IPS-NIHi7 (cell line): ENCODE measurements around the gene LAMP5.

Experiments used
- DNase-seq: peaks from one replicate; pipeline ENCODE4 v3.0.0; 2012; ENCODE audit warnings: mixed read lengths; ENCODE audit errors: extremely low spot score

The LAMP5 gene, protein sequence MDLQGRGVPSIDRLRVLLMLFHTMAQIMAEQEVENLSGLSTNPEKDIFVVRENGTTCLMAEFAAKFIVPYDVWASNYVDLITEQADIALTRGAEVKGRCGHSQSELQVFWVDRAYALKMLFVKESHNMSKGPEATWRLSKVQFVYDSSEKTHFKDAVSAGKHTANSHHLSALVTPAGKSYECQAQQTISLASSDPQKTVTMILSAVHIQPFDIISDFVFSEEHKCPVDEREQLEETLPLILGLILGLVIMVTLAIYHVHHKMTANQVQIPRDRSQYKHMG

DNA sequence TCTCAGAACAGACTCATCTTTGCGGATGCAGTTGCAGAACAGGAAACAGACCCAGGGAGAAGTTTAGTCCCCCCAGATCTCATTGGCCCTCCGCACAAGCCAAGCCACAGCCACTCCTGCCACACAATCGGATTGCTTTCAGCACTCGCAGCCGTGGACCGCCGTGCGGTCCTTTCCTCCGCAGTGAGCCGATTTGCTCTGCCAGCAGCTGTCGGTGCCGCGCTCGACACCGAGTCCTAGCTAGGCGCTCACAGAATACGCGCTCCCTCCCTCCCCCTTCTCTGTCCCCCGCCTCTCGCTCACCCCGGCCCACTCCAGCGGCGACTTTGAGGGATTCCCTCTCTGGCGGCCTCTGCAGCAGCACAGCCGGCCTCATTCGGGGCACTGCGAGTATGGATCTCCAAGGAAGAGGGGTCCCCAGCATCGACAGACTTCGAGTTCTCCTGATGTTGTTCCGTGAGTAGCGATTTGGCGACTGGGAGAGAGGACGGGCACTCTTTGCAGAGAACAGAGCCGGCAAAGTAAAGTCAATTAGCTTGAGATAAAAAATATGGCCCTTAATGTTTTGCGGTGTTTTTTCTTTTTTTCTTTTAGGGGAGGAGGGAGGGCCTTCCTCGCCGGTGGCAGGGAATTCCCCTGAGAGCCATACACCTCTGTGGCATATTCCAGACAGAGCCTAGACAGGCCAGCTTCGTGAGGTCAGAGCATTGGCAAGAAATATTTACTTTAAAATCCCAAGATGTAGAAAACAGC is at the start of gene LAMP5:
Gene LAMP5, plus strand, starts transcription at position 130 of the 753 bp plus-strand sequence. Its CDS starts 263 bp downstream, at position 393.
- DNase-seq, result peak; percentile 71

DNA sequence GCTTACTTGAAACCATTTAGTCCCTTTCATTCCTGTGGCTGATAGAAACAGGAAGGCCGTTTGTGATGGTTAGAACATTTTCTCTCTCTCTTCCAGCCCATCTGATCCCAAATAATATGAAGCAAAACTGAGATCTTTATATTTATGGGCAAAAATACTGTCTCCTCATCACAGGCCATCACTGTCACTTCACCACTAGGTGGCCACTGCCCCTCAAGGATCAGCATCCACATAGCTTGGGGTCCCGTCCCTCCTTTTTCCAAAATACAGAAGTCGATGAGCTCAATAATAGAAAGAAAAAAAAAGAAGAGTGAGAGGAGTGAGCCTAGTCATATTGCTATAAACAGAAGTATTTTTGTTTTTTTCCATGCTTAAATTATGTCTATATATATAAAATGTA is 46.4 kb upstream of the LAMP5 start:
- DNase-seq, result peak; percentile 67

DNA sequence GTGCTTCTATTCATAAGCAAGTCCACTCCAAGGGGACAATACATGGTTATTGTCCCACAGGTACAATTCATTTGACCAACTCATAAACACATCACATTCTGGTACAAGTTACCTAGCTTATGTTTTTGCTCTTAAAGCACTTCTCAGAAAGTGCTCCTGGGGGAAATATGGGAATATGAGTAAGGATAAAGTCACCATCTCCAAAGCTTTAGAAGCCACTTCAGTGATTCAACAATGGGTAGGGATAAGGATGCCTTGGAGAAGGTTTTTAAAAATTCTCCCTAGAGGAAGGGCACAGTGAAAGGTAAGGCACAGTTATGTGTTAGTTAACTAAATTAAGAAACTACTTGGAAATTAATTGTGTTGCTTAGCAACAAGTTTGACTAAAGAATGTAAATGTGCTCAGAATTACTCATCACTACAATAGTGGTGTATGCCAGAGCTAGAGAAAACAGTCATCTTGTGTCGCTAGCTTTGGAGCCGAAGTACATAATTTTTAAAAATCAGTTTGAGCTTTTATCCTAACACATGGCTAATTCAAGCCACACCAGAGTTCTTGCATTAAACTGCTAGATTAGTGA is 39.5 kb upstream of the LAMP5 start:
- no peak for DNase-seq

DNA sequence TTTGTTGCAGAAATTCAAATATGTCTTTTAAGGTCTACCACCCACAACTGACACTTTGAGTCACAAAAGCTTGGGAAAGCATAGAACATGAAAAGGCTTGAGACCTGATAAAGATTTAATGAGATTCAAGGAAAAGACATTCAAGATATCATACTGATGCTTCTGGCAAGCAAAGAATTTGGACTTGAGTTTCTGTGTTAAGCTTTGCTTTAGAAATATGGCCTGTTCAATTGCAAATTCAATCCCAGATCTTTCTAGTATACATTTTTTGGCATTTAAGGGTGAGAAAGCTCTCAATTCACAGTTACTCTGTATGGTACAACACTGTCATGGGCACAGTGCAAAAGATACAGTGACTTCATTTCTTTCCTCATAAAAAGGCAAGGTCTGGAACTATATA is 38.9 kb upstream of the LAMP5 start:
- no peak for DNase-seq

DNA sequence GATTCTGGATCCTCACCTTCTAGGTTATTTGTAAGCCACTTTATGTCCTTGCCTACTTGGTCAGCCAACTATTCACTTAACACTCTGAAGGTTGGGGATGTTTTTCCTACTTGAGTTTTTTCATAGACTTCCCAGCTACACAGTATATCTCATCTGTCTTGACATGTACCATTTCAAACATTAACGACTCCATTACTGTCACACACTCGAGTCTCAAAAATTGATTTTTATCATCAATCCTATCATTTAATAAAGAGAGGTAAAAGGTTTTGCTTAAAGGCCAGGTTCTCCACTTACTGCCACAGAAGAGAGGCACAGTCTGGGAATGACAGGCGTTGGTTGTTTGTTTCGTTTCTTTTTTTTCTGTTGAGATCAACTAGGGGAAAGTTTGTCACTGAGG is 38.2 kb upstream of the LAMP5 start:
- DNase-seq, result no peak

DNA sequence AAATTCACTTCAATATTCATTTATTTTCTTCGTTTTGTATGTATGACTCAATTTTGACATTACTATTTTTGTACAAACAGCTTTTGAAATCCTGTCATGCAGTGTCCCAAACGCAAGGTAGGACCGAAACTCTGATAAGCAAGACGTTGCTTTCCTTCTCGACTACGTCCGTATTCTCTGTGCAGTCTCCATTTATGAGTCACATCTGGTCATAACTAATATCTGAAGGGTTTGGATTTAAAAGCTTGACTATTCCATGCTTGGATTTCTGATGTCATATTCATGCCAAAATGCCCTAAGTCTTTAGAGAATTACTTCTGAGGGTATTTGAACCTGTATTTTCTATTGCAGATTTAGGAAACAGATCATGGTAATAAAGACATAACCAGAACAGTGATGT is 37.8 kb upstream of the LAMP5 start:
- no peak for DNase-seq

DNA sequence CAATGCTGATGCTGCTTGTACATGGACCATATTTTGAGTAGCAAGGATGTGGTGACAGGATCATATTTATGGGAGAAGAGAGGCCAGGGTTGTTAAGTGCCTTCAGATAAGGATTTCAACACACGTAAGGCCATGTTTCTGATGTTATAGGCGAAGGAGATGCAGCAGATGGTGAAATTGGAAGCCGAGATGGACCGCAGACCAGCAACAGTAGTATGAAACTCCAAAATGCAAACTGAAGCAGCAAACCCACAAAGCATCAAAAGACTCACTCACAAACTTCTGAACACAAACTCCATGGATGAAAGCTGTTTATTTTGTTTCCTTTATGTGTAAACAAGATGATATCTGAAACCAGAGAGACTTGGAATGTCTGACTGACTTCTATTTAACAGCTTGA is 35.6 kb upstream of the LAMP5 start:
- DNase-seq, result no peak

DNA sequence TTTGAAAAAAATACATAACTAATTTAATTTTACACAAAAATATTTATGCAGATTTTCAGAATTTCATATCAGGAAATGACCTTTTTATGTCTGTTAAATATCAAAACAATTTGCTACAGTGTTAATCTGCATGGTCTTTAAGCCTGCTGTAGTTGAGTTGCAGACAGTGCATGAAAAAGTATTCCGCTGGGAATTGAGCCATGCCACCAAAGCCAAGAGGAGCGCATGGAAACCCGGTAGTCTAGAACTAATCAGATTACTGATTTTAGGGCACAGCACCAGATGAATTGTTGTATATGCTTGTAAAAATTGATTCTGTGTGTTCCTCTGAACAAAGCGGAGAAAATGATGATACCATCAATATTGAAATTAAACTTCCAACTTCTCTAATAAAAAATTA is 34.3 kb upstream of the LAMP5 start:
- no peak for DNase-seq

DNA sequence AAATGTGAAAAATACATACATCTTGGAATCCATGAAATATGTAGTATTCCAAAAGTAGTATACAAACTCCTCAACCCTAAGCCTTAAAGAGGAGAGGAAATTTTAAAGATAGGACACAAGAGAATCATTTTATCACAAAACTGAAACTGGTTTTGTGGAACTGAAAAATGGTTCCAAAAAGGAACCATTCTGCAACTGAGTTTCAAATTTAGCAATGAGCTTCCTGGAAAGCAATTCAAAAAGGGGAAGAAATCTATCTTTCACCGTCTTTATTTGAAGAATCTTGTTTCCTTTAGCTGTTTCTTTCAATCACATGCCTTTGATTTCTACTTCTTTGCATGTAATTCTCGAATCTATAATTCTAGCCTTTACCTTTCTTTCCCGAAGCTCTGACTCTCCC is 32.2 kb upstream of the LAMP5 start:
- no peak for DNase-seq

DNA sequence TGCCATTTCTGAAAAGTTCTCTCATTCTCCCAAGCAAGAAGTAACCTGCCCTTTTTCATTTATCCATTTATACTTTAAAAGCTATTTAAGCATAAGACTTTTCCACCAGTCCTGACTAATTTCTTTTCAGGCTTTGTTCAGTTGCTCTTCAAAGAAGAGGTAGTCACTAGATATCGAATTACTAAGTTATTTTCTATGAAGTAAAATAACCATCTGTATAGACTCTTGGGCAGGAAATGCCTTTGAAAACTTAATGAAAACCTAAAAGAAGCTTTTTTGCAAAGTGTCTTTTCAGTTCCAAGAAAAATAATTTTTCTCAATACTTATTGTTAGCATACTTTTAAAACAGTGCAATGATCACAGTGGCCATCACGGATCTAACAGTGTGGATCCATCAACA is 31.3 kb upstream of the LAMP5 start:
- no peak for DNase-seq

DNA sequence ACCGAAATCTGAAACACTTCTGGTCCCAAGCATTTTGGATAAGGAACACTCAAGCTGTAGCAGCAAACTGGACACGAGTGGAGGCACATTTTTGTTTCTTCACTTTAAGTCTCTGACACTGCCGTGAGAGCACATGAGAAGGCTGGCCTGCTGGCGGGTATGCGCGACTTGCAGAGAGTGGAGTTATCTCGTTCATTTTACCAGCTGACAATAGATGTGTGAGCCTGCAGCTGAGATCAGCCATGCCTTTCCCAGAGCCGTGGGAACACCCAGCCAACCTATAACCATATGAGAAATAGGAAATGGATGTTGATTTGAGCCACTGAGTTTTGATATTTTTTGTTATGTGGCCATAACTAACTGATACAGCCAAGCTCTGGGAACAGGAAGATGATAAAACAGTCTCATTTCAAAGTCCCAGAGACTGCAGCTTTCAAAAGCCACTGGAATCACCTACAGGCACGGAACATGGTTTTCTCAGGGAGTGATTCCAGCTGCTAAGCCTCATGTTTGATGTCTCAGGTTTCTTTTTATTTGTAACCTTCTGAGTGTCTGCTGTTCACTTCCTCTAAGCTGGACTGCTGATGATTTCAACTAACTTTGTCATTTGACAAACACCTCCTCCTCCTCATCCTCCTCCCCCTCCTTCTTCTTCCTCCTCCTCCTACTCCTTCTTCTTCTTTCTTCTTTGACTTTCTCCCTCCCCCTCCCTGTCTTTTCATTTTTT is 28.6 kb upstream of the LAMP5 start:
- DNase-seq, result no peak

DNA sequence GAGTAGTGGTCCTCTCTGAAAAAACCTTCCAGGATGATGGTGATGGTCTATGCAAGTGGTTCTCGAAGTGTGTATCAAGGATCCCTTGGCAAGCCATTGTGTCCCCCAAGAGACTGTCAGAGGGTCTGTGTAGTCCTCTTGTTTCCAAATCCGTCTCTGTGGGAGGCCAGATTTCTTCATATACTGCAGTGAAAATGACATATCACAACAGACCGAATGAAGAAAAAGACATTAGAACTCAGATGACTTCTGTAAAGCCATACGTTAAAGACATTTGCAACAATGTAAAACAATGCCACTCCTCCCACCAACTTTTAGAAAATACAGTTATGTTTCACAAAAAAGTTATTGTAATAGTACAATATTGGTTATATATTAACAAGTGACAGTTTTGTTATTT is 27.2 kb upstream of the LAMP5 start:
- no peak for DNase-seq

DNA sequence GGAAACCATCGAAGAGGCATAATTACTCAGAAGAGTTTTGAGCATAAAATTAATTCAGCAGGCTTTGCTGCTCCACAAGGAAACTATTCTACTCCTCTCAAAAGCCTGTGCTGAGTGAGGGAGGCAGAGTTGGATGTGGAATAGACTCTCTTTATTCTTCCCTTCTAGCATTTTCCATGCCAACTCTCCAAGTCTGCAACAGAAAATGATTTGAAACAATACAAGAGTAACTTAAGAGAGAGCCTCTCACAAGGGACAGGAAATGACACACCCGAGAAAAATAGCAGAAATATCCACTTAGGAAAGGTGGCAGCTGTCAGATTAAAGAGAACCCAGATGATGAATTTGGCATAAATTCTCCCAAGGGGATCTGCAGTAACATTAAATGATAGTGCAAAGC is 26.3 kb upstream of the LAMP5 start:
- DNase-seq, result no peak

DNA sequence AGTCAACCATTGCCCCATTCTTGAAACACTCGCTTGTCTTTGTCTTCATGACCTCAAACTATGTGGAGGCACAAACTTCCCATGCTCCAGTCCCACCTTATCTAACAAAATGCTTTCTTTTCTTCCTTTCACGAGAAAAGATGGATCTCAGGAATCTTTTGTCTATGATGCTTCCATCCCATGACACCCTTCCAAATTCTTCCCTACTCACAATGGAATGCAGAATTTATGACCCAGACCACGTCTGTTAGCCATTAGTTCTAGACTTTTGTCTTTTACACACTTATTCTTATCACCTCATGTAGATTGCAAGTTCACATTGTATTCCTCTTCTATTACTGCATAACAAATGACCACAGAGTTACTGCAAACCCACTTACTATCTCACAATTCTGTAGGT is 24.2 kb upstream of the LAMP5 start:
- no peak for DNase-seq

DNA sequence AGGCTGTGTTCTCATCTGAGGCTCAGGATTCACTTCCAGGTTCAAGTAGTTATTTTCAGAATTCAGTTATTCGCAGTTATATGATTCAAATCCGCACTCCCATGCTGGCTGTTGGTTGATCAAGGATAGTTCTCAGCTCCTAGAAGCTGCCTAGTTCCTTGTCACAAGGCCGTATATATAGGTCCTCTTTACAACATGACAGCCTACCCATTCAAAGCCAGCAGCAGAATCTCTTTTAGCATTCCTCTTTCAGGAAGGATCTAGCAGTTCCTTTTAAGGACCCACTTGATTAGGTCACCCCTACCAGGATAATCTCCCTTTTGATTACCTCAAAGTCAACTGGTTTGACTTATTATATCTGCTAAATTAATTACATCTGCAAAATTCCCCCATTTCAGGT is 23.8 kb upstream of the LAMP5 start:
- DNase-seq, result no peak

DNA sequence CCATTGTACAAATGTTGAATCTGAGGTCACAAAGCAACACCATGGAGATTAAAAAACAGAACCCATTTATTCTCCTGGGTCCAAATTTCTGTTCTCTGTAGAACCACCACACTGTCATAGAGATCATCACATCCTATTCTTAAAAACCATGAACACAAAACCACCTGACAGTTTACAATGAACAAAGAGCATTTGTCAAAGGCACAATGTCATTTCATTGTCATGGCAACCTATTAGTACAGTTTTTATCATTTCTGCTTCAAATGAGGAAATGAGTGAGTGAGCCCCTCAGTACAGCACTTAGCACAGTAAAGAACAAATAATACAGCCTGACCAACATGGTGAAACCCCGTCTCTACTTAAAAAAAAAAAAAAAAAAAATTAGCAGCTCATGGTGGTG is 23.1 kb upstream of the LAMP5 start:
- DNase-seq, result no peak

DNA sequence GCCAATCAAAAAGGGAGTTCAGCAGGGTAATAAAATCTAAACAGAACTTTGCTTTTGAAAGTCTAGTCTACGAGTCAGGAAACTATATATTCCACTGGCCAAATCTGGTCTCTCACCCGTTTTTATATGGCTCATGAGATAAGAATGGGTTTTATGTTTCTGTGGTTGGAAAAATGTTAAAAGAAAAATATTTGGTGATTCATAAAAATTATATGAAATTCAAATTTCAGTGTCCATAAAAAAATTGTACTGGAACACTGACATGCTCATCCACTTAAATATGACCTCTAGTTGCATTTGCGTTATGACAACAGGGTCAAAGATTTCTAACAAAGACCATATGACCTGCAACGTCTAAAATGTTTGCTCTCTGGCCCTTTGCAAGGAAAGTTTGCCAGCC is 22.3 kb upstream of the LAMP5 start:
- no peak for DNase-seq

DNA sequence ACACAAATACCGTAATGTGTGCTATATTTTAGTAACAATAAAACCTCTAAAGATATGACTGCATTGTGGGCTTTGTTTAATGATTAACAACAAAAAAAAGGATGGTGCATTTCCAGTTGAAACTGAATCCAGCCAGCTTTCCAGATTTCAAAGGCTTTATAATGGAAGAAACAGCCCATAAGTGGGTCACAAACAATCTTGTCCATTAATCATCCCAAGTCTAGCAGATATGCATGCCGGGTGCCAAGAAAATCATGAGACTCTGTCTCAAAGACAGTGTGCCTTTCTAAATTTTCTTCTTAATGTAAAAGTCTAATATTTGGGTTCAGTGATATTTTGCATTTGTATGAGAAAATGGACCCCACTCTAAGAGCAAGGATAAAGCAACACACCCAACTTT is 20.6 kb upstream of the LAMP5 start:
- DNase-seq, result no peak

DNA sequence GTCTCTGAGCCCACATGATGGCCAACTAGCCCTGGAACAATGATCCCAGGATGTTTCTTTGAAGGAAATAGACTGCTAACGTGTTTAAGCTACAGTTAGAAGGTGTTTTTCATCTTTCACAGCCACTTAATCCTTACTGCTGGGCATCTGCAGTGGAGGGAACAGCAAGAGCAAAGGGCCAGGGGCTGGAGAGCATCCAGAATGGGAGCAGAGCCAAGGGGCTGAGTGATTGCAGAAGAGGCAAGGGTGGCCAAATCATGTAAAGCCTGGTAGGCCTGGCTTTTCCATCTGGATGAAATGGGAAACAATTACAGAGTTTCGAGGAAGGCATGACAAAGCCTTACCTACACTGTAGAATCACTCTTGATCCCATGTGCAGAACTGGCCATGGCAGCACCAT is 18.7 kb upstream of the LAMP5 start:
- no peak for DNase-seq

DNA sequence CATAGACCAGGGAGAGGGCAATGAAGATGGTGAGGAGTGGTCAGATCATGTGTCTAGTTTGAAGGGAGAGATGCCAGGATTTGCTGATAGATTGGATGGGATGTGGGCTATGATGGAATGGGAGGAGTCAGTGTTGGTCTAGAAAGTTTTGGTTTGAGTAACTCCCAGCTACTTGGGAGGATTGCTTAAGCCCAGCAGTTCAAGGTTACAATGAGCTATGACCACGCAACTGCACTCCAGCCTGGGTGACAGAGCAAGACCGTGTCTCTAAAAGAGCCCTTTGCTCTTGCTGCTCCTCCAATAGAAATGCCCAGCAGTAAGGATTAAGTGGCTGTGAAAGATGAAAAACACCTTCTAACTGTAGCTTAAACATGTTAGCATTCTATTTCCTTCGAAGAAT is 18.2 kb upstream of the LAMP5 start:
- no peak for DNase-seq

DNA sequence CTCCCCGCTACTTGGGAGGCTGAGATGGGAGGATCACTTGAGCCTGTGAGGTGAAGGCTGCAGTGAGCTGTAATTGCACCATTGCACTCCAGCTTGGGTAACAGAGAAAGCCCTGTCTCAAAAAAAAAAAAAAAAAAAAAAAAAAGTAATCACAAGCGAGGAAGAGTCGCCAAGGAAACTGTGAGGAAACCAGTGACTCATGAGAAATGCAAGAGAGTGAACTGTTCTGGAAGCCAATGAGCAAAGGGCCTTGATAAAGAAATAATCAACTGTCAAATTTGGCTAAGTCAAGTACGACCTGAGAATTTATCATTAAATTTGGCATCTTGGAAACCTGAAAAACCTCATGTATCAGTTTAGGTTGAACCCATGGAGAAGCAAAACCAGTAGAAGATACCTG is 16.1 kb upstream of the LAMP5 start:
- DNase-seq, result no peak

DNA sequence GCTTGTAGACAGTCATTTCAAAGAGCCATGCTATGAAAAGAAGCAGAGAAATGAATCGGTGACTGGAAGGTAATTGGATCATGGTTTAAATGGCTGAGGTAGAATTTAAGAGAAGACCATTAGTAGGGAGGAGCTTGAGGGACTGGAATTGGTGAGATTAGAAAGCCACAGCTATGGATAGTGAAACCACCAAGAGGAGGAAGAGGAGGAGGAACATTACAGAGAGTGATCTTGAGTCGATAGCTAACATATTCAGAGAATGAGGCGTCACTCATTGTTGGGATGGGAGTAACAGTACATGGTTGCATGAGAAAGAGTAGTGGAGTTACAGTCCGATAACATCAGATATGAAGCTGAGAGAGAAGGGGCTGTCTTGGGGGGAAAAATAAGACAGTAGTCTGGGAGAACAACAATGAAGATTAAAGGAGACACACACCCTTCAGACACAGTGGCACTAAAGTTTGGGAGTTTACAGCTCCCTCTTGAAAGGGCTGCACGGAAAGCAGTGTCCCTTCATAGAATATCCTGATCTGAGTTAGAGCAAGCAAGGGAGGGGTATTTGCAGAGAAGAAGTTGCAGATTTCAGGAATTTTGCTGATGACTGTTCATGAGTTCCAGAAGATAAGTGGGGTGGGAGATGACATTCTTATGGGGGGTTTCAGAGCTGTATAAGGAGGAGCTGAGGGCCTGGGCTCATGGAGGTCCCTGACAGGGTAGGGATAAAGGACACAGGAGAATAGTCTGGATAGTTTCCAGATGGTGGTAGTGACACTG is 15.1 kb upstream of the LAMP5 start:
- no peak for DNase-seq
